Measurements from ENCODE around the gene TSPAN18. TPM values are rescaled to one million over a fixed set of nuclear protein-coding genes. Genes with fewer than 3 reads are reported as not detected.
"Not testable (repeated sequence)": the region's sequence is repeated elsewhere in the genome, so short reads cannot be mapped to it uniquely, and the experiment has no call there.

TSPAN18 gene
- total RNA-seq, 1 experiment from 2014 or later, result 0.77 TPM

GRCh38 chr11:44870615-44871176, 143.9 kb downstream of the TSPAN18 start:
- intact Hi-C loops (cut with micrococcal nuclease), result no loop called here
- Mint-ChIP-seq H3K27ac (ENCODE audit: low read depth, unreplicated experiment) (no peak overlapping the region), H3K27me3 (ENCODE audit: insufficient read depth, unreplicated experiment) (peaks cover 17% of the 10 kb centered on the region), H3K36me3 (ENCODE audit: insufficient read depth, unreplicated experiment) (no peaks in the 10 kb centered on the region), H3K4me1 (ENCODE audit: insufficient read depth, unreplicated experiment) (peaks cover 7% of the 10 kb centered on the region), H3K9me3 (ENCODE audit: unreplicated experiment) (no peaks in the 10 kb centered on the region), H3K4me3 (ENCODE audit: unreplicated experiment) (no peak overlapping the region)
- ChIA-PET POLR2A (interaction anchor here (0.7 to 1.5 kb wide), 2 partner anchors 8 to 225 kb away, joined by 3 to 5 read pairs; no protein-coding TSS in a partner anchor), CTCF (no interaction called here)
- no peak for DNase-seq (ENCODE audit: unreplicated experiment)
- no TSS peak for BruUV-seq (replicated peaks)
- no peak for TF ChIP-seq CTCF (IDR thresholded peaks at IDR 0.05; ENCODE audit: unreplicated experiment)

GRCh38 chr11:44871682-44872081, 144.9 kb downstream of the TSPAN18 start:
- H3K27ac Mint-ChIP-seq (ENCODE audit: low read depth, unreplicated experiment); intact Hi-C loops (cut with micrococcal nuclease); H3K36me3 Mint-ChIP-seq (ENCODE audit: insufficient read depth, unreplicated experiment); BruUV-seq (replicated peaks); H3K9me3 Mint-ChIP-seq (ENCODE audit: unreplicated experiment); CTCF ChIA-PET; H3K4me1 Mint-ChIP-seq (ENCODE audit: insufficient read depth, unreplicated experiment); DNase-seq (ENCODE audit: unreplicated experiment); H3K4me3 Mint-ChIP-seq (ENCODE audit: unreplicated experiment): not testable (repeated sequence)
- H3K27me3 Mint-ChIP-seq (ENCODE audit: insufficient read depth, unreplicated experiment), result peaks cover 17% of the 10 kb centered on the region
- POLR2A ChIA-PET, result interaction anchor here (0.6 kb wide), 1 partner anchor 48 kb away, joined by 3 read pairs; no protein-coding TSS in a partner anchor

- CTCF ChIA-PET, result no interaction called here
- no peak for DNase-seq (ENCODE audit: unreplicated experiment)
- POLR2A ChIA-PET, result no interaction called here
- BruUV-seq (replicated peaks), result no TSS peak
- Mint-ChIP-seq H3K27ac (ENCODE audit: low read depth, unreplicated experiment) (no peak overlapping the region), H3K27me3 (ENCODE audit: insufficient read depth, unreplicated experiment) (peaks cover 12% of the 10 kb centered on the region), H3K4me1 (ENCODE audit: insufficient read depth, unreplicated experiment) (no peaks in the 10 kb centered on the region), H3K9me3 (ENCODE audit: unreplicated experiment) (no peaks in the 10 kb centered on the region), H3K36me3 (ENCODE audit: insufficient read depth, unreplicated experiment) (no peaks in the 10 kb centered on the region), H3K4me3 (ENCODE audit: unreplicated experiment) (no peak overlapping the region)
- TF ChIP-seq CTCF (IDR thresholded peaks at IDR 0.05; ENCODE audit: unreplicated experiment), result no peak
- intact Hi-C loops (cut with micrococcal nuclease), result no loop called here
These were observed 145.8 kb downstream of the TSPAN18 start for GRCh38 chr11:44872556-44872955.

GRCh38 chr11:44873537-44873936, 146.8 kb downstream of the TSPAN18 start:
- H3K4me1 Mint-ChIP-seq (ENCODE audit: insufficient read depth, unreplicated experiment), result no peaks in the 10 kb centered on the region
- H3K27ac Mint-ChIP-seq (ENCODE audit: low read depth, unreplicated experiment), result no peak overlapping the region
- no peak overlapping the region for H3K4me3 Mint-ChIP-seq (ENCODE audit: unreplicated experiment)
- BruUV-seq (replicated peaks), result no TSS peak
- no peak for DNase-seq (ENCODE audit: unreplicated experiment)
- H3K9me3 Mint-ChIP-seq (ENCODE audit: unreplicated experiment), result no peaks in the 10 kb centered on the region
- H3K27me3 Mint-ChIP-seq (ENCODE audit: insufficient read depth, unreplicated experiment), result peaks cover 2% of the 10 kb centered on the region
- no peak for TF ChIP-seq CTCF (IDR thresholded peaks at IDR 0.05; ENCODE audit: unreplicated experiment)
- intact Hi-C loops (cut with micrococcal nuclease), result no loop called here
- ChIA-PET CTCF (no interaction called here), POLR2A (interaction anchor here (0.6 kb wide), 1 partner anchor 393 kb away, joined by 3 read pairs; no protein-coding TSS in a partner anchor)
- H3K36me3 Mint-ChIP-seq (ENCODE audit: insufficient read depth, unreplicated experiment), result no peaks in the 10 kb centered on the region

- intact Hi-C loops (cut with micrococcal nuclease), result no loop called here
- POLR2A ChIA-PET, result no interaction called here
- Mint-ChIP-seq H3K27me3 (ENCODE audit: insufficient read depth, unreplicated experiment) (no peaks in the 10 kb centered on the region), H3K4me1 (ENCODE audit: insufficient read depth, unreplicated experiment) (no peaks in the 10 kb centered on the region), H3K27ac (ENCODE audit: low read depth, unreplicated experiment) (no peak overlapping the region), H3K9me3 (ENCODE audit: unreplicated experiment) (no peaks in the 10 kb centered on the region), H3K36me3 (ENCODE audit: insufficient read depth, unreplicated experiment) (no peaks in the 10 kb centered on the region), H3K4me3 (ENCODE audit: unreplicated experiment) (no peak overlapping the region)
- BruUV-seq (replicated peaks), result no TSS peak
- CTCF ChIA-PET, result interaction anchor here (0.8 to 1.9 kb wide), 2 partner anchors 12 to 20 kb away, joined by 5 to 6 read pairs; no protein-coding TSS in a partner anchor
- no peak for DNase-seq (ENCODE audit: unreplicated experiment)
- no peak for TF ChIP-seq CTCF (IDR thresholded peaks at IDR 0.05; ENCODE audit: unreplicated experiment)
These were observed 147.5 kb downstream of the TSPAN18 start for GRCh38 chr11:44874284-44874683.

Measured in MCF 10A (cell line).